Activated naive CD8-positive, alpha-beta T cell treated with anti-CD3 and anti-CD28 coated beads, Interleukin-2, amount 10 ng/mL, durations not matched to agents 7 days and 5 days (primary cell): ENCODE results near the gene PDZD7. TPM values are rescaled to one million over a fixed set of nuclear protein-coding genes. Genes with fewer than 3 reads are reported as not detected.

ENCODE experiments used
- ATAC-seq: fragments of 150-1000 bp; cut with Tn5 transposase; one replicate; pipeline ENCODE4 v1.10.0; 2021; ENCODE audit warnings: low read depth, moderate library complexity
- POLR2A ChIA-PET: fragments of 350-600 bp; sonication (Branson Sonifier 250); formaldehyde crosslinking; loops from one replicate; lab custom pipeline; 2021; ENCODE audit warnings: antibody characterized with exemption; lab: Charles Lee
- DNase-seq: peaks from one replicate; pipeline ENCODE4 v3.0.0; 2021
- H3K27ac Mint-ChIP-seq: one replicate; pipeline ENCODE4 v1.8.0; 2022; ENCODE audit warnings: mild to moderate bottlenecking, mixed read lengths
- H3K27me3 Mint-ChIP-seq: one replicate; pipeline ENCODE4 v1.8.0; 2022; ENCODE audit warnings: mild to moderate bottlenecking, moderate library complexity, mixed read lengths
- H3K36me3 Mint-ChIP-seq: one replicate; pipeline ENCODE4 v1.8.0; 2021; ENCODE audit warnings: mild to moderate bottlenecking, mixed read lengths
- H3K4me1 Mint-ChIP-seq: one replicate; pipeline ENCODE4 v1.8.0; 2021; ENCODE audit warnings: mixed read lengths
- H3K4me3 Mint-ChIP-seq: one replicate; pipeline ENCODE4 v1.8.0; 2022; ENCODE audit warnings: mild to moderate bottlenecking, moderate library complexity, mixed read lengths
- H3K9me3 Mint-ChIP-seq: one replicate; pipeline ENCODE4 v1.8.0; 2021; ENCODE audit warnings: mixed read lengths
- total RNA-seq, 2 experiments: library from RNA; stranded (reverse); gene quantifications; one replicate each; pipeline ENCODE4 v1.2.3, GENCODE V29; 2021

PDZD7 gene
- total RNA-seq, 2 experiments from 2014 or later: 1.1 to 1.4 TPM

- peaks cover 10% of the 10 kb centered on the region for H3K27me3 Mint-ChIP-seq
- no peaks in the 10 kb centered on the region for H3K9me3 Mint-ChIP-seq
- POLR2A ChIA-PET: interaction anchor here (0.6 to 3.2 kb wide), 8 partner anchors 10 to 556 kb away, joined by 3 to 33 read pairs (median 4); partner anchors contain the start of genes POLL and SLF2
- DNase-seq (peak; percentile 78), ATAC-seq (peak; percentile 51)
- H3K4me1 Mint-ChIP-seq: peaks cover 20% of the 10 kb centered on the region
- peak overlapping the region; percentile 95 for H3K27ac Mint-ChIP-seq
- peak overlapping the region; percentile 87 for H3K4me3 Mint-ChIP-seq
- peaks cover 4% of the 10 kb centered on the region for H3K36me3 Mint-ChIP-seq
Observed at GRCh38 chr10:101031796-101032636, 1.1 kb upstream of the PDZD7 start.

DNA sequence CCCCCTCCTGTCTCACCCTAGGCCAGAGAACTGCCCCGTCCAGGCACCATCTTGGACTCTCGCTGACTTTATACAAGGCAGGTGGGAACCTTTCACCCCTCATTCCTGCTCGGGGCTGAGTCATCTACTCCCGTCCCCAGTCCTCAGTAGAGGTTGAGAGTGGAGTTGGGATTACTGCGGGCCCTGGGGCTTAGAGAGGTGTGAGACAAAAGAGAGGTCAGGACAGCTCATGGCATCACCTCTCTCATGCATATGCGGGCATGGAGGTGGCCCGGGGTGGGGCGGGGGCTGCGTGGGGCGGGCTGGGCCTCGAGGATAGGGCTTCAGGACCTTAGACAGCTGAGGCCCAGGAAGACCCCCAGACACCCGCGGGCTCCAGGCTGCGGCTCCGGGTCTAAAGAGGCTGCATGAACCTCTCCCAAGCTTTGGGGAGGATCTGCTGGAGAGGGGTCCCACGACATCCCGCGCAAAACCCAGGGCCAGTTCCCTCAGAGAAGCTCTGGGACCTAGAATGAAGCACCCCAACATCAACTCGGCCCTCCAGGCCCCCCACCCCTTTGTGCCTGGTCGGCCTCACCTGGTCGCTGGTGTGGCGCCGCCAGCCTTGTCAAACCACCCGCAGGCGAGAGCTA lies 317 bp downstream of the PDZD7 start:
- H3K4me3 Mint-ChIP-seq: peak overlapping the region; percentile 87
- ATAC-seq (no peak), DNase-seq (no peak)
- H3K36me3 Mint-ChIP-seq: peaks cover 2% of the 10 kb centered on the region
- peaks cover 10% of the 10 kb centered on the region for H3K27me3 Mint-ChIP-seq
- POLR2A ChIA-PET: interaction anchor here (0.5 to 3.2 kb wide), 10 partner anchors 8 to 117 kb away, joined by 3 to 33 read pairs (median 4); partner anchors contain the start of gene SLF2
- H3K4me1 Mint-ChIP-seq: peaks cover 20% of the 10 kb centered on the region
- peak overlapping the region; percentile 95 for H3K27ac Mint-ChIP-seq
- H3K9me3 Mint-ChIP-seq: no peaks in the 10 kb centered on the region

DNA sequence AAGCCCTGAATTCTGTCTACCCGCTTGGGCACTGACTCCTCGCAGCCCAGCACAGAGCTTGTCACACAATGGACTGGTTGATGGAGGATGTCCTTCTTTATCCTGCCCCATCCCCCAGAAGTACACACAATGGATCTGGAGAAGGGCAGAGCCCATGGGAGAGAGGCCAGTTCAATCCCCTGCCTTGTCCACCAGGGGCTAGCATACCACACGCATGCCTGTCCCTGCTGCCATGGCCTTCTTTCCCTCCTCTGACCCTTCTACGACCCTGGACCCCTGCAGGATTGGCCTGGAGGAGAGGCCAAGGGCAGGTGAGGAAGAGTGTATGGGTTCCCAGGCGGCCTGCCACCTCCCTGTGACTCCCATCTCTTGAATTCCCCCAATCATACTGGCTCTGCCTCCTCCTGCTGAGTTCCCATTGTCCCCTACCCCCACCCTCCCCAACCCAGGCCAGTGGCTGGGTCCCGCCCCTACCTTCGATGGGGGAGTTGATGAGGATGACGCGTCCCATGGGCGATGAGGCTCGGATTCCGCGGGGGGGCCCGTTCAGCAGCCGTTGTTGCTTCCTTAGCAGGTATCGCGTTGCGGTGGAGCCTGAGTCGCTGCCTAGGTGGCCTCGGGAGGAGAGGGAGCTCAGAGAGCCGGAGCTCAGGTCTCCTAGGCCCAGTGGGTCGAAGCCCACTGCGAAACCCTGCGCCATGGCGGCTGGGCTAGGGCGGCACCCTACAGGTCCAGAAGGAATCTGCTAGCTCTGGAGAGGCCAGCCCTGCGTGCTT lies 1.2 kb downstream of the PDZD7 start:
- H3K27ac Mint-ChIP-seq: no peak overlapping the region
- H3K36me3 Mint-ChIP-seq: no peaks in the 10 kb centered on the region
- ATAC-seq: no peak
- no peak for DNase-seq
- H3K4me3 Mint-ChIP-seq: no peak overlapping the region
- POLR2A ChIA-PET: interaction anchor here (0.6 to 3.2 kb wide), 3 partner anchors 12 to 37 kb away, joined by 3 to 33 read pairs (median 10); no protein-coding TSS in a partner anchor
- H3K4me1 Mint-ChIP-seq: peaks cover 20% of the 10 kb centered on the region
- H3K27me3 Mint-ChIP-seq: peaks cover 10% of the 10 kb centered on the region
- H3K9me3 Mint-ChIP-seq: no peaks in the 10 kb centered on the region

- H3K4me3 Mint-ChIP-seq: no peak overlapping the region
- DNase-seq (no peak), ATAC-seq (no peak)
- H3K27ac Mint-ChIP-seq: no peak overlapping the region
- H3K4me1 Mint-ChIP-seq: peaks cover 20% of the 10 kb centered on the region
- H3K9me3 Mint-ChIP-seq: no peaks in the 10 kb centered on the region
- POLR2A ChIA-PET: interaction anchor here (0.6 kb wide), 1 partner anchor 36 kb away, joined by 3 read pairs; no protein-coding TSS in a partner anchor
- H3K36me3 Mint-ChIP-seq: no peaks in the 10 kb centered on the region
- peaks cover 10% of the 10 kb centered on the region for H3K27me3 Mint-ChIP-seq
Observed at GRCh38 chr10:101028446-101029337, 2.2 kb downstream of the PDZD7 start.

DNA sequence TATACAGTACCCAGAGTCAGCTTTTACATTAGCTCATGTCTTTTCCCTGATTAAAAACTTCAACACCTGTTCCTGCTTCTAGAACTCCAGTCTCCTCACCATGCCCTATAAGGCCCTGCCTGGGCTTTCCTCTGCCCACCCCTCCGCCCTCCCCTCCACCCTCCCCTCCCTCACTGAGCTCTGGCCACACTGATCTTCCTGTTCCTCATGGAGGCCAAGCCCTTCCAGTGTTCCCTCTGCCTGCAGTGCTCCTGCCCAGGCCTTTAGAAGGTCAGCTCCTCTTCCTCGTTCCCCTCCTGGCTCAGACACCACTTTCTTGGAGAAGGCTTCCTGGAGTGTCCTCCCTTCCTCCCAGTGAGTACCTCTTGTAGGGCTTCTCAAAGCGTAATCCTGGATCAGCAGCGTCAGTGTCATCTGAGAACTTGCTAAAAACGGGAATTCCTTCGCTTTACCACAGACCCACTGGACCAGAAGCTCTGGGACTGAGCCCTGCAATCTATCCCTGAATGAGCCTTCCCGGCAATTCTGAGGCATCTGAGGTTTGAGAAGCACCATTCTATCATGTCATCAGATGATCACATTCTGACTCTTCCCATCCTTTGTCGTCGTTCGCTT lies 3.7 kb downstream of the PDZD7 start:
- POLR2A ChIA-PET: no interaction called here
- peaks cover 10% of the 10 kb centered on the region for H3K27me3 Mint-ChIP-seq
- ATAC-seq (no peak), DNase-seq (no peak)
- peaks cover 7% of the 10 kb centered on the region for H3K4me1 Mint-ChIP-seq
- no peak overlapping the region for H3K27ac Mint-ChIP-seq
- no peak overlapping the region for H3K4me3 Mint-ChIP-seq
- no peaks in the 10 kb centered on the region for H3K9me3 Mint-ChIP-seq
- no peaks in the 10 kb centered on the region for H3K36me3 Mint-ChIP-seq

DNA sequence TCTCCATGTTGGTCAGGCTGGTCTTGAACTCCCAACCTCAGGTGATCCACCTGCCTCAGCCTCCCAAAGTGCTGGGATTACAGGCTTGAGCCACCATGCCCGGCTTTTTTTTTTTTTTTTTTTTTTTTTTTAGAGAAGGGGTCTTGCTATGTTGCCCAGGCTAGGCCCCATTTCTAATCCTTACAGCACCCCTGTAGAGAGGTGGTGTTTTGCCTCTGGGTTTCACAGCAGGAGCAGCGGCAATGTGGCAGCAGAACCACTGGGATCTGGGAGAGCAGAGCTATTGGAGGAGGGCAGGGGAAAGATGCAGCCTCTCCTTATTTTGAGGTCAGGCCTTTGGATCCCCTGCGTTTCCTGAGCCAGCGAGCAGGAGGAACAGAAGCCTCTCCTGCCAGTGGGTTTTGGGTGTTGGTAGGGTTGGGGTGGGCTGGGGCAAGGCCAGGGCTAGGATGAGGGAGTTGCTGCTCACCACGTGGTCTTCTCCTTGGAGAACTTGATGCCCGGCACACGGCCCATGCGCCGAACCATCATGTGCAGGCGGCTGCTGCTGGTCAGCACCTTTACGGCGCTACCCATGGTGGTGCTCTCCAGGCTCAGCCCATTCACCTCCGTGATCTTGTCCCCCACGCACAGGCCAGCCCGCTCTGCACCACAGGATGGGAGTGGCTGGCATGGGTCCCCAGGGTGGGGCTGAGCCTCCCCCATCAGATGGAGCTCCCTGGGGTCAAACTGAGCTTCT lies 7.8 kb downstream of the PDZD7 start:
- Mint-ChIP-seq H3K27ac (no peak overlapping the region), H3K9me3 (no peaks in the 10 kb centered on the region), H3K36me3 (no peaks in the 10 kb centered on the region), H3K4me1 (peaks cover 6% of the 10 kb centered on the region), H3K4me3 (no peak overlapping the region), H3K27me3 (peaks cover 25% of the 10 kb centered on the region)
- DNase-seq: no peak
- POLR2A ChIA-PET: interaction anchor here (0.7 kb wide), 1 partner anchor 8 kb away, joined by 4 read pairs; the partner anchor contains the start of genes PDZD7 and SFXN3
- ATAC-seq: no peak

DNA sequence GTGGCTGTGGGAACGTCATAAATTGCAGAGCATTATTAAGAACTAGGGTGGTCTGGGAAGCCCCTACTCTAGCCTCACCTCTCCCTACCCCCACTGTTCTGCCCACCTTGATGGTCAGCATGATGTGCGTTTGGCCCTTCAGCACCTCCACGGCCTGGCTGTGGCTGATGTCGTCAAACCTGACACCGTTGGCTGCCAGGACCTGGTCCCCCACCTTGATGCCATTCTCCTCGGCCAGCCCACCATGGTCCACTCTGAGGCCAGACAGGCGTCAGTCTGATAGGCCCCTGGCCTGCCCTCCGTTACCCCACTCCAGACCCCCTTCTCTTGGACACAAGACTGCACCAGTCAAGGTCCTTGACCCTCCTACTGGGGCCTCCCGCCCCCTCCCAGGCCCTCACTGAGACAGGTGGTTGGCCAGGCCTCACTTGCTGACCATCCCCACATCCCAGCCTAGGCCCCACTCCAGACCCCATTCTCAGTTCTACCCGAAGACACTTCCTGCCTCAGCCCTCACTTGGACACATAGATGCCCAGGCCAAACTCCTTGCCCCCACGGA lies 9.2 kb downstream of the PDZD7 start:
- peaks cover 31% of the 10 kb centered on the region for H3K27me3 Mint-ChIP-seq
- ATAC-seq: no peak
- H3K4me1 Mint-ChIP-seq: peaks cover 6% of the 10 kb centered on the region
- H3K27ac Mint-ChIP-seq: no peak overlapping the region
- H3K4me3 Mint-ChIP-seq: no peak overlapping the region
- no peaks in the 10 kb centered on the region for H3K36me3 Mint-ChIP-seq
- no peak for DNase-seq
- POLR2A ChIA-PET: no interaction called here
- no peaks in the 10 kb centered on the region for H3K9me3 Mint-ChIP-seq

DNA sequence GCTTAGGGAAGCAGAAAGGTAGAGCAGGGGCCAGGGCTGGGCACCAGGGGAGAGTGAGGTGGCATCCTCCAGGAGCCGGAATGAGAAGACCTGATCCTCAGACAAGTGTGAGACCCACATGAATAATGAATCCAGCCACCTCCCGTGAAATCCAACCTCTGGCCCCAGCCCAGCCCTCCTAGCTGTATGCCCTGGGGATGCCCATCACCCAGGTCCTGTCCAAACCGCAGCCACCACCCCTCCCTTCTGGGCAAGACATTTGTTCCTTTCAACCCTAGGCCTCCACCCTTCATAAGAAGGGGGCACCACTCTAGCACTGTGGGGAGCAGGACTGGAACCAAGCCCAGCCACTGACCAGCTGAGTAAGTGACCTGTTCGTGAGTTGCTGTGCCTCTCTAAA lies 9.7 kb downstream of the PDZD7 start:
- Mint-ChIP-seq H3K9me3 (no peaks in the 10 kb centered on the region), H3K27ac (no peak overlapping the region), H3K4me1 (peaks cover 6% of the 10 kb centered on the region), H3K36me3 (no peaks in the 10 kb centered on the region), H3K4me3 (no peak overlapping the region), H3K27me3 (peaks cover 36% of the 10 kb centered on the region)
- ATAC-seq (no peak), DNase-seq (no peak)
- POLR2A ChIA-PET: no interaction called here

DNA sequence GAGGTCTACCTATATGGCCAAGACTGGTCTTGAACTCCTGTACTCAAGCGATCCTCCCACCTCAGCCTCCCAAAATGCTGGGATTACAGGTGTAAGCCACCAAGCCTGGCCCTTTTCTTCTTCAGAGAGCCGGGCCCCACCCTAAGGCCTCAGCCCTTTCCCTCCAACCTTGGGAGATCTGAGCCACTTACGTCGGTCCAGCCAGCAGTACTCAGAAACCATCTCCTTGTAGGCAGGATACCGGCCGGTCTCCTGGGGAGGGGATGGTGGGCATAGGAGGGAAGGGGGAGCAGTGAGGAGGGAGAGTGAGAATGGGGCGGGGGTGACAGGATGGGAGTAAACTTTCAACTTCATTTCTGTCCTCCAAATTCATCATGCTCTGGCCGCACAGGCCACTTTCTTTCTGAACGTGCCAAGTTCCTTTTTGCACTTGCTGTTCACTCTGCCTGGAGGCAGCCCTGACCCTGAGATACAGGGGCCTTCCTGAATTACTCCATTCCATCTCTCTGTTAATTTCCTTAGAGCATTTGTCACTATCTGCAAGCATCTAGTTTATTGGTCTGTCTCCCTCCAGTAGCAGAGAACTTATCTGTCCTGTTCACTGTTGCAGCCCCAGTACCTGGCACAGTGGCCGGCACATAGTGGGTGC lies 10.4 kb downstream of the PDZD7 start:
- DNase-seq: no peak
- H3K4me3 Mint-ChIP-seq: no peak overlapping the region
- H3K27ac Mint-ChIP-seq: no peak overlapping the region
- no peaks in the 10 kb centered on the region for H3K36me3 Mint-ChIP-seq
- peaks cover 6% of the 10 kb centered on the region for H3K4me1 Mint-ChIP-seq
- POLR2A ChIA-PET: no interaction called here
- no peak for ATAC-seq
- H3K9me3 Mint-ChIP-seq: no peaks in the 10 kb centered on the region
- peaks cover 41% of the 10 kb centered on the region for H3K27me3 Mint-ChIP-seq

- H3K27ac Mint-ChIP-seq: no peak overlapping the region
- H3K36me3 Mint-ChIP-seq: no peaks in the 10 kb centered on the region
- no peak for DNase-seq
- POLR2A ChIA-PET: interaction anchor here (0.6 kb wide), 1 partner anchor 15 kb away, joined by 4 read pairs; no protein-coding TSS in a partner anchor
- H3K4me3 Mint-ChIP-seq: no peak overlapping the region
- no peaks in the 10 kb centered on the region for H3K9me3 Mint-ChIP-seq
- H3K27me3 Mint-ChIP-seq: peaks cover 44% of the 10 kb centered on the region
- no peak for ATAC-seq
- H3K4me1 Mint-ChIP-seq: peaks cover 8% of the 10 kb centered on the region
Observed at GRCh38 chr10:101019440-101019703, 11.6 kb downstream of the PDZD7 start.
